ENCODE results near the gene KMT2B.
"Not testable (repeated sequence)": the region's sequence is repeated elsewhere in the genome, so short reads cannot be mapped to it uniquely, and the experiment has no call there.

The KMT2B gene

DNA sequence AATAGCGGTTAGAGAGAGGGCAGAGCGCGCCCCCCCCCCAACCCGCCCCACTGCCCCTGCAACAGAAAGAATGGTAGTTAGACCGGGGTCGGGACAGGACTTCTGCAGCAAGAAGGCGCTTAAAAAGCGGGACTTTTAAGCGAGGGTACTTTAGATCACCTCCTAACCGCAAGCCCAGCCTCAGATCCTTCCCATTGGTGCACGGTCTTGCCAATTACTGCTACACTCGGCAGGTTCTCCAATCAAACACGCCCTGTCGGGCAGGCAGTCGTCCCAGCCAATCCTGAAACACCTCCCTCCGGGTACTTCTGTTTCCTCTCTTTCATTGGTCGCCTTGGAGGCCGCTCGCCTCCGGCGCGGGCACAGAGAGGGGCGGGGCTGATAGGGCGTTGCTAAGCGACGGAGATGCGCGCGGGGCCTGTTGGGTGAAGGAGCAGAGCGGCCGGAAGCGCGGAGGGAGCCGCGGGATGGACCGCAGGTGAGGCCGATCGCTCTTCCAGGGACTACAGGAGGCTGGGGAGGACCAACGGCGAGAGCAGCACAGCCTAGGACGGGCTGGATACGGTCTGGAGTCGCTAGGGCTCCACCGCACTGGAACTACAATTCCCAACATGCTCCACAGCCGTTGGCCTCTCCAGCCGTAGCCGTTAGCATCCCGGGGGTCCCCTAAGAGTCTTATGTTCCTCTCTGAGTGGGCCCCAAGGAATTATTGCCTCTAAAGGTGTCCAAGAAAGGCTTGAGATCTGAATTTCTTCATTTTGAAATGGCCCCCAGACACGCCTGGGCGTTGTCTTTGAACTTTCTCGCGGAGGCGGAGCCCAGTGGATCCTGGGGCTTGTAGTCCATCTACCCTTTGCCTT lies 40.2 kb downstream of the KMT2B start, which contains the start of gene PROSER3:
PROSER3 (plus strand) TSS at position 428 of the 860 bp plus-strand sequence; CDS start at position 468, 40 bp downstream.
- DNase-seq, result peak; percentile 98

DNA sequence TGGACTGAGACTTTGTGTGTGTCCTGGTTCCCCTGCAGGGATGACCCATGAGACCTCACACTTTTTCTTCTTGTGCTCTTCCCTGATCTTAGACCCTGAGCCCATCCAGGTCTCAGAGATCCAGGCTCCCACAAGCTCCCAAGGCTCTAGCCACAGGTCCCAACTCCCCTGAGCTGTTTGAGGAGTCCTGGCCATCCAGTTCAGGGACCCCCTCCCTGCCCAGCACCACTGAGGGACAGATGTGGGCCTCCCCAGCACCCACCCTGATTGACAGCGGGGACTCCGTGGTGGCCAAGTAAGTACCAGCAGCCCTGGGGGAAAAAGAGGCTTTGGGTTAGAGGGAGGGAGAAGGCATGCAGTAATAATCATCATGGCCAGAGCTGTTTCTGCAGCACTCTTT lies 41.9 kb downstream of the KMT2B start:
- DNase-seq, result no peak

DNA sequence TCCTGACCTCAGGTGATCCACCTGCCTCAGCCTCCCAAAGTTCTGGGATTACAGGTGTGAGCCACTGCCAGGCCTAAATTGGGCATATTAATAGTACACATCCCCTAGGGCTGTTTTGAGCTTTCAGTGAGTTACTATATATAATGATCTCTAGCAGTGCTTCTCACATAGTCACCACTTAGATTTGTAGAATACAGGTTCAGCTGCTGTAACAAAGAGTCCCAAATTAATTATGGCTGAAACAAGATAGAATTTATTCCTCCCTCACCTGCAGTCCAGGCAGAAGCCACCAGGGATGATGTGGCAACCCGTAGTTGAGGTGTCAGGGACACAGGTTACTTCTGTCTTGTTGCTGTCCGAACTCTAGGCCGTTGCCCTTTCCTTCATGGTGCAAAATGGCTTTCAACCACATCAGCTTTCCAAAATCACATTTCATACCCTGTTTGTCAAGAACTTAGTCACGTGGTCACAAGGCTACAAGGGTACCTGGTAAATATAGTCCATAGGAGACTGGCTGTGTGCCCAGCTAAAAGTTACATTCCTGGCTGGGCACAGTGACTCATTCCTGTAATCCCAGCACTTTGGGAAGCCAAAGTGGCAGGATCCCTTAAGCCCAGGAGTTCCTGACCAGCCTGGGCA lies 43.0 kb downstream of the KMT2B start:
- DNase-seq, result no peak

DNA sequence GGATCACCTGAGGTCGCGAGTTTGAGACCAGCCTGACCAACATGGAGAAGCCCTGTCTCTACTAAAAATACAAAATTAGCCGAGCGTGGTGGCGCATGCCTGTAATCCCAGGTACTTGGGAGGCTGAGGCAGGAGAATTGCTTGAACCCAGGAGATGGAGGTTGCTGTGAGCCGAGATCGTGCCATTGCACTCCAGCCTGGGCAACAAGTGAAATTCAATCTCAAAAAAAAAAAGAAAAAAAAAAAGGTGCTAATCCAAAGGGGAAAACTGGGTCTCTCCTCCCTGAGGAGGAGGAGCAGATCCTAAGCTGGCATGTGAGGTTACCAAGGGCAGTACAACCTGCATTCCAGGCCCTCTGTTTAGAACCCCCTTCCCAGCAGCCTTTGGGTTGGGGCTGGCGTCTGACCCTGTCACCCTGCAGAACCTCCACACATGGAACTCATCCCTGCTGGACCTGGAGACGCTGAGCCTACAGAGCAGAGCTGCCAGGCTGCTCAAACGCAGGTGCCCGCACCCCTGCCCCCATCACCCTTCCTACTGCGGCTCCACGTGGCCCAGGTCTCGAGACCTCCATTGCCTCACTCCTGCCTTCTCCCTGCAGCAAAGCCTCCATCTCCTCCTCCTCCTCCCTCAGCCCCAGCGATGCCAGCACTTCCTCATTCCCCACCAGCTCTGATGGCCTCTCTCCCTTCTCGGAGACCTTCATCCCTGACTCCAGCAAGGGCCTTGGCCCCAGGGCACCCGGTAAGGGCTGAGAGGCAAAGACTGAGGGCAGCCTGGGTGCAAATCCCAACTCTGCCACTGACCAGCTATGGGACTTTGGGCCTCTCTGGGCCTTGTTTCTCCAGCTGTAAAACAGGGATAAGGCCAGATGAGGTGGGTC lies 46.9 kb downstream of the KMT2B start:
- no peak for DNase-seq

DNA sequence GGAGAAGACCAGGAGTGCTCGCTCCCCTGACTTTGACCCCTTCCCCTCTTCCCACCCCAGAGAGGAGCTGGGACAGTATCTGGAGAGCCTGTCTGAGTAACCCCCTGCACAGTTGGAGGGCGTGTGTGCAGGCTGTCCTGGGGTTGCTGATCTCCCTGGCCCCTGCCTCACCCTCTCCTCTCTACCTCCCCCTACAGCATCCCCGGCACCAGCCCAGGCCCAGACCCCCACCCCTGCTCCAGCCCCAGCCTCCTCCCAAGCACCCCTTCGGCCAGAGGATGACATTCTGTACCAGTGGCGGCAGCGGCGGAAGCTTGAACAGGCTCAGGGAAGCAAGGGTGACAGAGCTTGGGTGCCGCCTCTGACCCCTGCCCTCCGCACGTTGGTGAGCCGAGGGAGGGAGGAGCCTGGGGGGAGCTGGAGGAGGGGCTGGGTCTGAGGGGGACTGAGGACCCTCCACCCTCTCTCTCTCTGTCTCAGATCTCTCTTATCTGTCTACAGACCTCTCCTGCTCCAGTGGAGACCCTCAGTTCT lies 48.8 kb downstream of the KMT2B start:
- no peak for DNase-seq

DNA sequence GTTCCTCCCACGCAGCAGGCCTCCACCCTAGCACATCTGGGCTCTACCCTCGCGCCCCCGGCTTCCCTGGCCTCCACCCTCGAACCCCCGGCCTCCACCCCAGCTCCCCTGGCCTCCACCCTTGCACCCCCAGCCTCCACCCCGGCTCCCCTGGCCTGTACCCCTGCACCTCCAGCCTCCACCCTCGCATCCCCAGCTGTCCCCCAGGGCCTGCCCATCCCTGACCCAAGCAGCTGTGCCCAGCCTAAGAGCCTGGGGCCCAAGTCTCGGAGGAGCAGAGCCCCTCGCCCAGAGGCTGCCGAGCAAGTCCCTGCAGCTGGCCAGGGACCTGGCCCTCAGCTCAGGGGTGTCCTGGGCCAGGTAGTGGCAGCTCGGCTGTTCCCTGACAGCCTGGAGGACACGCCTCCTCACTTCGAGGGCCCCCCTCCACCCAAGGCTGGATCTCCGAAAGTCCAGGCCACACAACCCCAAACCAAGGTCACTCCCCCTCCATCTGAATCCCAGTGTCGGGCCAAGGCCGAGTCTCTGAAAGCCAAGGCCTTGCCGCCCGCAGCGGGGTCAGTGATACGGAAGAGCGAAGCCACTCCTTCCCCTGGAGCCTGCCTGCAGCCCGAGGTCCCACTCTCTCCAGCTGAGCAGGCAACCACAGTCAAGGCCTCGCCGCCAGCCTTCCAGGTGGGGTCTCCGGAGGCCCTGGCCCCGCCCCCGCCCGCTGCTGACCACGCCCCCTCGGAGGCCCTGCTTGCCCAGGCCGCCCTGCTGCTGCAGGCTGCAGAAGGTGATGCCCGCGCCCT lies 49.7 kb downstream of the KMT2B start:
- no peak for DNase-seq

DNA sequence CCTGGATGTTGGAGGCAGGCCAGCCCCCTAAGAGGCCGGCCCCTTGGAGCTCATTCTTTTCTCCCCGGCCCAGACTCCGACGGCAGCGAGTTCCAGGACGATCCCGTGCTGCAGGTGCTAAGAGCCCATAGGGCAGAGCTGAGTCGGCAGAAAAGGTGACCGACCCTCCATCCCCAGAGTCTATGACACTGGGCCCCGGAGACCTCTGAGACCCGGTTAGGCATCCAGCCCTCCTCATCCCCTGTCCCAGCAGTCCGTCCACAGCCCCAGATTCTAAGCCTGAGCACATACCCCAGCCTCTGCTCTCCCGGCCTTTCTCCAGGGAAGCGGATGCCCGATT lies 50.2 kb downstream of the KMT2B start:
- DNase-seq, result no peak

DNA sequence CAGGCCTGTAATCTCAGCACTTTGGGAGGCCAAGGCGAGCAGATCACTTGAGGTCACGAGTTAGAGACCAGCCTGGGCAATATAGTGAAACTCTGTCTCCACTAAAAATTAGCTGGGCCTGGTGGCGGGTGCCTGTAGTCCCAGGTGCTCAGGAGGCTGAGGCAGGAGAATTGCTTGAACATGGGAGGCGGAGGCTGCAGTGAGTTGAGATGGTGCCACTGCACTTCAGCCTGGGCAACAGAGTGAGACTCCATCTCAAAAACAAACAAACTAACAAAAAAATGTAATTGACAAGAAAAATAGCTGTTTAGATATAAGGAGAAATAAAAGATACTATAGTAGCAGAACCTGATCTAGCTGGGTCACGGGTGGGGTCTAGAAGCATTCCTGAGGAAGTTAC lies 54.6 kb downstream of the KMT2B start:
- not testable (repeated sequence) for DNase-seq

DNA sequence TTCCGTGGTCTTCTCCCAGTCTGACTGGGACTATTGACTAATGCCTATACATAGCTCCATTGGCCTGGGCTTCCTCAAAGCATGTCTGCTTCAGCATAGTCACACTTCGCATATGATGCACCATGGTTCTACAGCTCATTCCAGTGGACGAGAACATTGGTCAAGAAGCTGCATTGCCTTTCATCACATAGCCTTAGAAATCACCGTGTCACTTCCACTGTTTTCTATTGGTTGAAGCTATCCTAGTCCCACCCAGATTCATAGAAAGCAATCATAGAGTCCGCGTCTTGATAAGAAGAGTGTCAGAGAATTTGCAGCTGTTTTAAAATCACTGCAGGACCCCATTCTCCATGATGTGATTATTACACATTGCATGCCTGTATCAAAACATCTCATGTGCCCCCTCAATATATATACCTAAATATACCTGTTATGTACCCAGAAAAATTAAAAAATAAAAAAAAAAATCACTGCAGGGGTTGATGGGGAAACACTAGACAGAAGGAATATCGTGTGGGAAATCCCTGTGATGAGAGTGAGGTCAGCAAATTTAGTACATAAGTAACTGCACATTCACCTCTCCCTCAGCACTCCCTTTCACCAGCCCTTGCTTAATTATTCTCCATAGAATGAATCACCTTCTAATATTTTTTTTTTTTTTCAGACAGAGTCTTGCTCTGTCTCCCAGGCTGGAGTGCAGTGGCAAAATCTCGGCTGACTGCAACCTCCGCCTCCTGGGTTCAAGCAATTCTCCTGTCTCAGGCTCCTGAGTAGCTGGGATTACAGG lies 55.4 kb downstream of the KMT2B start:
- DNase-seq, result no peak

DNA sequence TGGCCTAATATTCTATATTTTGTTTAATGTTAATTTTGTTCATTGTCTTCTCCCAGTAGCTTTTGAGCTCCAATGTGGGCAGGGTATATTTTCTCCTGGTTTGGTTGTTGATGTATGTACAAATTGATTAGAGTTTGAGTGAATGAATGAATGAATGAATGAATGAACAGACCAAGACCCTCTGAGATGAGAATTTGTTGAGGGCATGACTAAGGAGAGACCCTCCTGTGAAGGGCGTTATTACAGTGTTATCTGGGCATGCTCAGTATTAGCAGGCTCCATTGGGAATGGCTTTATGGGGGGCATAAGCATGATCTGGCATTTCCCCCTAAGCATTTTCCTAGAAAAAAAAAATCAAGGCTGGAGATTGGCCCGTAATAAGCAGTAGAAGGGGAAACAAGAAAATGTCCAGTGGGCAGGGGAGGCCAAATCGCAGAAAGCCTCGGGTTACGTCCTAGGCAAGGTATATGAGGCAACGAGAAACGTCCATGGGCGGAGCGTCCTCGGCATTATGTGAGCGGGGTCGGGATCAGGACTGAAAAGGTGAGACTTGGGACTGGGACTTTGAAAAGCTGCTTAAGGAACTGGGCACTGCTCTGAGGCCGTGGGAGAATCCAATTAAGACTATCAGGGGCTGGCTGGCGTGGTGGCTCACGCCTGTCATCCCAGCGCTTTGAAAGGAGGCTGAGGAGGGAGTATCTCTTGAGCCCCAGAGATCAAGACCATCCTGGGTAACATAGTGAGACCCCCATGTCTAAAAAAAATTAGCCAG lies 56.7 kb downstream of the KMT2B start:
- DNase-seq, result no peak

DNA sequence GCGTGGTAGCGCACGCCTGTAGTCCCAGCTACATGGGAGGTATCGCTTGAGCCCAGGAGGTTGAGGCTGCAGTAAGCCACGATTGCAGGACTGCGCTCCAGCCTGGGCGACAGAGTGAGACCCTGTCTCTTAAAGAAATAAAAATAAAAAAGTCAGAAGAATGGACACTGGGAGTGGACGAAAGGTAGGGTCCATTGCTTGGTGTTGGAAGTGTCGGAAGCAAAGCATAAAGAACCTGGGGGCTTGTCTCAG lies 57.2 kb downstream of the KMT2B start:
- DNase-seq, result no peak

DNA sequence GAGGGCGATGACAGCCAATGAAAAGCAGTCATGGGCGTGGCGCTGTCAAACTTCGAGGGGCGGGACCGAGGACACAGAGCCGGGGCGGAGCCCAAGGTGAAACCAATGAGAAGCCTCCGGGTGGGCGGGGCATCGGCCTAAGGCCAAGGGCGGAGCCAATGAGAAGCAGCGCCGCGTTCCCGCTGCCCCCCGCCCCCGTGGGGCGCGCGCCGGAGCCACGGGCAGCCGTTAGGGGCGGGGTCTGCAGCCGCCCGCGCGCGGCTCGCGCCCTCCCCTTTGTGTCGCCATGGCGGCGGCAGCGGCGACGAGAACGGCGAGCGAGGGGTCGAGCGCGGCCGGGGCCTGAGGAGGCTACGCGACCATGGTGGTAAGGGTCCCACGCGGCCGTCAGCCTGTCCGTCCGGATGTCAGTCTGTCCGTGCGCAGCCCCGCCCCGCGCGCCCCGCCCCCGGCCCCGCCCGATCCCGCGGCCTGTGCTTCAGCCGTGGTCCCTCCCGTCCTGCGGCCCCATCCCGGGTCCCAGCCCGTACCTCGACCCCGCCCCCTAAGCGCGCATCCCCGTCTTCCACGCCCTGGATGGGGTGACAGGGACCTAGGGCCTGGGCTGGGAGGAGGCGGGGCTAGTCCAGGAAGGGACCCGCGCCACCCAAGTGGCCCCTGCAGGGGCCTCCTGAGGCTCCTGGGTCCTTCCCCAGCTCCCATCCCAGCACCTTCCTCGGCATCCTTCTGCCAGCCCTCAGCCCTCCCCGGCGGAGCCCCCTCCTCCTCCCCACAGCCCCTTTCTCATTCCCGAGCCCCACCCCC lies 57.7 kb downstream of the KMT2B start, which contains the start of gene ARHGAP33:
ARHGAP33 (plus strand) TSS at position 267 of the 804 bp plus-strand sequence; CDS start at position 362, 95 bp downstream.
- DNase-seq, result peak; percentile 98

DNA sequence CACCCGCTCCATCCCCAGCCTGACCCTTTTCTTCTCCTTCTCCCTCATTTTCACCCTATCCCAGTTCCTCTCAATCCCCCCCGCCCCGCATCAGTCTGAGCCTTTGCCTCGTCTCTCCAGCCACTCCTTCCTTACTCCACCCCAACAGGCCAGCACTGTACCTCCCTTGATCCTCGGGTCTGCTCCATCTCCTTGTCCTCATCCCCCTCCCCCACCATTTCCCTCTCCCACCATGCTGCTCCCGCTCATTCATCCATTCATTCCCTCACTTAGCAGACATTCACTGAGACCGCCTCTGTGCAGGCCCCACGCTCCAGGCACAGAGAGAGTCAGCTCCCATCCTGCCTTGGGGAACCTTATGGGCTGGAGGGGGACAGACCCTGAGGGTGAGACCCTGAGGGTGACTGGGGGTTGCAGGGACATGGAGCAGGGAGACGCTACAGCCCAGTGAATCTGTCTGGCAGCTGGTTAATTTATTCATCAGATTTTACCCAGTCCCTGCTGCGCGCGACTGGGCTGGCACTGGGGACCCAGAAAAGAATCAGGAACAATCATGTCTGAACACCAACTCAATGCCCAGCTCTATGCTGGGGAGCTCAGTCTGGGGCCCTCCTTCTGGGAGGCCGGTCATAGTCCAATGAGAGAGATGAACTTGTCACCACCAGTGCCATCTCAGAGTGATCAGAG lies 58.4 kb downstream of the KMT2B start:
- DNase-seq, result no peak

DNA sequence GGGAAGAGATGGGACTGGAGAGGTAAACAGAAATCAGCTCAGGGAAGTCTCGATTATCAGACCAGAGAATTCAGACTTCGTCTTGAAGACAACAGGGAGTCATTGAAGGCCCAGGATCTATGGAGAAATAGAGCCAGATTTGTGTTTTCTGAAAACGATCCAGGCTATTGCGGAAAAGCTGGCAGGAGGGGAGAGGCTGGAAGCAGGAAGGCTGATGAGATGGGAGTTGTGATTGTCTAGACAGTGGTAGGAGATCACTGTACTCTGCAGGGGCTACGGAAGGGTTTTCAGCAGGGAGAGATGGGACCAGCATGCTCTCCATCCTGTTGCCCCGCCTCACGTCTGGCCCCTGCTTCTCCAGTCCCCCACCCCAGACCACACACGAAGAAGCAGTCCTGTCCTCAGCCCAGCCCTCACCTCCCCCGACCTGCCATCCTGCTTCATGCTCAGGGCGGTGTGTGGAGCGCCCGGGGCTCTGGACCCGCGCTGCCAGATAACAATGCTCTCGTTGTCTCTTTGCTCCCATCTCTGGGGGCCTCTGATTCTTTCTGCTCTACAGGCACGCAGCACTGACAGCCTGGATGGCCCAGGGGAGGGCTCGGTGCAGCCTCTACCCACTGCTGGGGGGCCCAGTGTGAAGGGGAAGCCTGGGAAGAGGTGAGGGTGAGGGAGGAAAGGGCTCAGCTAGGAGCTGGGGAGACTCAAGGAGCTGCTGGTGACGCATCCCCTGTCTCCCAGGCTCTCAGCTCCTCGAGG lies 59.5 kb downstream of the KMT2B start:
- DNase-seq, result no peak

DNA sequence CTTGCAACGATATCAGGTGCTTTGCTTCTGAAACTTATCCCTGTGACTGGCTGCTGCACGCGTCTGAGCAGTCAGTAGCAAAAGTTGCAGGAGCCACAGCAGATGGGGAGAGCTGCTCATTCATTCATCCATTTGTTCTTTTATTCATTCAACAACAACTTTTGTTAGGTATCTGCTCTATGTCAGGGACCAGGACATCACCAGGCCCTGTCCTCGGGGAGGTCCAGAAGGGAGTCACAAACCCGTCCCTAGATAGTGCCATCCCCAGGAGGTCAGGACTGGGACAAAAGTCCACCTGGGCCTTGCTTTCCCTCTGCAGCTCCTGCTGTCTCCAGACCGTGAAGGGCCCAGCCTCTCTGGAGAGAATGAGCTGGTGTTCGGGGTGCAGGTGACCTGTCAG lies 60.2 kb downstream of the KMT2B start:
- DNase-seq, result no peak

DNA sequence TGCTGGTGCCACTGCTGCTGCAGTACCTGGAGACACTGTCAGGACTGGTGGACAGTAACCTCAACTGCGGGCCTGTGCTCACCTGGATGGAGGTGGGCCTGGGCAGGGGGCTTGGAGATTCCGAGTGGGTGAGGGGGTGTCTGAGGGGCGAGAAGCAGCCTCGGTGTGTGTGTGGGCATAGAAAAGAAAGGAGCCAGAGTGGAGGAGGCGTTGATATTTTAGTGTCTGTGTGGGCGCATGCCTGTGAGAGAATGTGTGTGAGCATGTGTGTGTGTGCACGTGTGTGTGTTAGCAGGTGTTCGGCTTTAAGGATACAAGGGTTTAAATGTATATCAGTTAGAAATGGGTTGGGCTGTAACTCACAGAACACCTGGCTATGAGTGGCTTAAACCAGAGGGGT lies 61.2 kb downstream of the KMT2B start:
- no peak for DNase-seq

DNA sequence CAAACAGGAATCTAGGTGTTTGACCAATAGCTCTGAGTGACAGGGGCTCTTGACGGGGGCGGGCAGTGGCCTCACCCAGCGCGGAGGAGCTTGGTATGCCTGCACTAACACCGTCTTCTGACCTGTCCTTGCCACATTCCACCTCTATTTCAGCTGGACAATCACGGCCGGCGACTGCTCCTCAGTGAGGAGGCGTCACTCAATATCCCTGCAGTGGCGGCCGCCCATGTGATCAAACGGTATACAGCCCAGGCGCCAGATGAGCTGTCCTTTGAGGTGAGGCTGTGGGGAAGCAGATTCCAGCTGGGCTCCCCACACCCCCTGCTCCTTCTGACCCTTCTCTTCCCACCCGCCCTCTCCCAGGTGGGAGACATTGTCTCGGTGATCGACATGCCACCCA lies 62.3 kb downstream of the KMT2B start:
- DNase-seq, result no peak

DNA sequence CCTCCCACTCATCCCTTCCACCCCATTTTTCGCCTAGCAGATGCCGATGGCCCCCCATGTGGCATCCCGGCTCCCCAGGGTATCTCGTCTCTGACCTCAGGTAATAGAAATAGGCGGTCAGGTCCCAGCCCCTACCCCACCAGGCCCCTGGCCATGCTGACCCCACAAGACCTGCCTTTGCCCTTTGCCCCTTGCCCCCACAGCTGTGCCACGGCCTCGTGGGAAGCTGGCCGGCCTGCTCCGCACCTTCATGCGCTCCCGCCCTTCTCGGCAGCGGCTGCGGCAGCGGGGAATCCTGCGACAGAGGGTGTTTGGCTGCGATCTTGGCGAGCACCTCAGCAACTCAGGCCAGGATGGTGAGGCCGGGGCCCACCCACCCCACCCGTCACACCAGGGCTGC lies 62.9 kb downstream of the KMT2B start:
- DNase-seq, result no peak

DNA sequence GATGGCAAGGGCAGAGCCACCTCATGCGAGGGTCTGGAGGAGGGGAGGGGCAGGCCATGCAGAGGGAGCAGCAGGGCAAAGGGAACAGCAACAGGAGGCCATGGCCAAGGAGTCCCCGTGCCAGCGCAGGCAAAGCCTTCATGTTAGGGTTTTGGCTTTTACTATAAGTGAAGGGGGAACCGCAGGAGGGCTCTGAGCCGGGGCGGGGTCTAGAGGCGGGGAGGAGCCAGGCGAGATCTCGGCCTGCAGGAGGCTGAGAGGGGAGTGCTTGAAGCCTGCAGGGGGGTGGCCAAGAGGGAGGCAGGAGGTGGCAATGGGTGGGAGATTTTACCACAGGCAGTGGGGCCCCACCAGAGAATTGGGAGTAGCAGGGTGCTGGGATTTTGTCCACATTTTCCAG lies 63.8 kb downstream of the KMT2B start:
- DNase-seq, result no peak
